Mucosa of stomach (tissue), 1 donor: ENCODE results near the gene RPA4.
"Not testable (repeated sequence)": the region's sequence is repeated elsewhere in the genome, so short reads cannot be mapped to it uniquely, and the experiment has no call there.

Source experiments
- H3K27me3 ChIP-seq: one replicate; pipeline ENCODE4 v1.7.0; 2013; ENCODE audit warnings: mild to moderate bottlenecking, low read length; ENCODE audit not compliant: control insufficient read depth, insufficient read depth
- H3K36me3 ChIP-seq: one replicate; pipeline ENCODE4 v1.7.0; 2013; ENCODE audit warnings: low read length; ENCODE audit not compliant: control insufficient read depth, insufficient read depth
- H3K4me1 ChIP-seq: one replicate; pipeline ENCODE4 v1.7.0; 2013; ENCODE audit warnings: mild to moderate bottlenecking, low read length; ENCODE audit not compliant: control insufficient read depth, insufficient read depth
- H3K4me3 ChIP-seq: one replicate; pipeline ENCODE4 v1.7.0; 2013; ENCODE audit warnings: low read length
- H3K9ac ChIP-seq: one replicate; pipeline ENCODE4 v1.7.0; 2013; ENCODE audit warnings: mild to moderate bottlenecking, low read length, moderate library complexity
- H3K9me3 ChIP-seq: one replicate; pipeline ENCODE4 v1.7.0; 2013; ENCODE audit warnings: mild to moderate bottlenecking, low read length, moderate library complexity; ENCODE audit not compliant: control insufficient read depth
- donor health status: Pancreatic carcinoma.

The RPA4 gene

DNA sequence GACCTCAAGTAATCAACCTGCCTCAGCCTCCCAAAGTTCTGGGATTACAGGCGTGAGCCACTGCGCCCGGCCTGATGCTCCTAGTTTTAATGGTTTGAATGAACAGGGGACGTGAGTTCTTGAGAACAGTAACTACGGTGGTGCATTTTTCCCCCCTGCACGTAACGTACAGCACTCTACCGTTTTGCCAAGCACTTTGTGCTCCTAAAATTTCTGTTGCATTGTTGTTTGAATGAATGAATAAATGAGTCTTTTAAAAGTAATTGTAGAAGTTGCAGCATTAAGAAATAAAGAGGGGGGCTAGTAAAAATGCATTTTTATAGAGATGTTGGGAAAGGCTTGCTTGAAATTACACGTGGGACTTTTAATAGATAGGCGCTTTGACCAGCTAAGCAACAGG, at the start of gene RPA4:
RPA4 (plus strand) TSS at position 301 of the 400 bp plus-strand sequence. CDS start 403 bp downstream, outside the sequence.
- Histone ChIP-seq H3K36me3 (no peaks in the 10 kb centered on the region), H3K4me1 (no peaks in the 10 kb centered on the region), H3K27me3 (no peaks in the 10 kb centered on the region), H3K4me3 (no peak within 1 kb of the TSS), H3K9me3 (no peaks in the 10 kb centered on the region), H3K9ac (no peak within 1 kb of the TSS)

GRCh38 chrX:96834137-96834536, 49.6 kb upstream of the RPA4 start:
- no peaks in the 10 kb centered on the region for H3K27me3 ChIP-seq
- no peaks in the 10 kb centered on the region for H3K4me1 ChIP-seq
- no peaks in the 10 kb centered on the region for H3K36me3 ChIP-seq
- H3K4me3 ChIP-seq, result no peak overlapping the region
- no peaks in the 10 kb centered on the region for H3K9me3 ChIP-seq
- no peak overlapping the region for H3K9ac ChIP-seq

GRCh38 chrX:96835660-96836289, 47.9 kb upstream of the RPA4 start:
- H3K27me3 ChIP-seq, result no peaks in the 10 kb centered on the region
- no peak overlapping the region for H3K9ac ChIP-seq
- no peak overlapping the region for H3K4me3 ChIP-seq
- H3K4me1 ChIP-seq, result no peaks in the 10 kb centered on the region
- H3K36me3 ChIP-seq, result no peaks in the 10 kb centered on the region
- no peaks in the 10 kb centered on the region for H3K9me3 ChIP-seq

GRCh38 chrX:96837808-96838207, 45.9 kb upstream of the RPA4 start:
- Histone ChIP-seq H3K9me3 (no peaks in the 10 kb centered on the region), H3K4me1 (no peaks in the 10 kb centered on the region), H3K27me3 (no peaks in the 10 kb centered on the region), H3K4me3 (no peak overlapping the region), H3K36me3 (no peaks in the 10 kb centered on the region), H3K9ac (no peak overlapping the region)

DNA sequence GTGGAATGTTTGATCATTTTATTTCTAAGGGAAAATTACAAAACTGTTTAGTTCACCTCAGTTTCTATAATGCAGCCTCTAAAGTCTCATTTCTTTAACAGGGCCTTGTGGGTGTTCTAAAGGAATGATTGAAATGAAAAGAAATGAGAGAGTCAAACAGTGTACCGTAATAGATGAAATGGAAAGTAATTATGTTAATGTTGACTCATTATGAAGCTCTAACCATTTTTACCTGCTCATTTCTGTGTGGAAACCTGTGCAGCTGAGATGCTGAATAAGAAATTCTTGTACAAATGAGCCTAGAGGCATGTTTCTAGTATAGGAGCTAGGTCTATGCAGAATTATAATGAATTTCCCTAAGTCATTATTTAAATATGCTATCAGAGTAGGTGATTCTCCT, 45.2 kb upstream of the RPA4 start:
- H3K36me3 ChIP-seq, result no peaks in the 10 kb centered on the region
- H3K9ac ChIP-seq, result no peak overlapping the region
- H3K4me1 ChIP-seq, result no peaks in the 10 kb centered on the region
- no peak overlapping the region for H3K4me3 ChIP-seq
- H3K9me3 ChIP-seq, result no peaks in the 10 kb centered on the region
- no peaks in the 10 kb centered on the region for H3K27me3 ChIP-seq

GRCh38 chrX:96841325-96841724, 42.4 kb upstream of the RPA4 start:
- no peaks in the 10 kb centered on the region for H3K4me1 ChIP-seq
- H3K27me3 ChIP-seq, result no peaks in the 10 kb centered on the region
- no peak overlapping the region for H3K9ac ChIP-seq
- no peak overlapping the region for H3K4me3 ChIP-seq
- H3K9me3 ChIP-seq, result no peaks in the 10 kb centered on the region
- H3K36me3 ChIP-seq, result no peaks in the 10 kb centered on the region

- H3K27me3 ChIP-seq, H3K4me3 ChIP-seq, H3K4me1 ChIP-seq, H3K9me3 ChIP-seq, H3K9ac ChIP-seq, H3K36me3 ChIP-seq: not testable (repeated sequence)
Observed at GRCh38 chrX:96841866-96842265, 41.8 kb upstream of the RPA4 start.

GRCh38 chrX:96843566-96843965, 40.1 kb upstream of the RPA4 start:
- H3K4me1 ChIP-seq, result no peaks in the 10 kb centered on the region
- no peaks in the 10 kb centered on the region for H3K9me3 ChIP-seq
- no peaks in the 10 kb centered on the region for H3K36me3 ChIP-seq
- H3K4me3 ChIP-seq, result no peak overlapping the region
- H3K27me3 ChIP-seq, result no peaks in the 10 kb centered on the region
- no peak overlapping the region for H3K9ac ChIP-seq

DNA sequence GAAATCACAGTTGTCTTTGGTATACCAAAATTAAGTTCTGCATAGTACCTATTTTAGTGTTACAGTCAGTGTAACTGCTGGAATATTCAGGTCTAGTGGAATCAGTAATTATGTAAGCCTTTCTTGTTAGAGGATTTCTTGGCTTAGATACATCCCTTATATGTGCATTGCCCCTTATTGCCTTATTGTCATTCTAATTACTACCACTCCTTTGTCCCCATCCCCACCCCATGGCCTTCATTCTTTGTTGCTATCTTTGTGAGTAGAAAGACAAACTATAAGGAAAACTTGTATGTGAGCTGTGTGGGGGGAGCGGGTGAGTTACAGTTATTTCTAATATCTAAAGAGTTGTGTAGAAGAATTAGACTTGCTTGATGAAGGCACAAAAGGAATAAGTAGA, 36.9 kb upstream of the RPA4 start:
- Histone ChIP-seq H3K4me1 (no peaks in the 10 kb centered on the region), H3K9me3 (no peaks in the 10 kb centered on the region), H3K27me3 (no peaks in the 10 kb centered on the region)

DNA sequence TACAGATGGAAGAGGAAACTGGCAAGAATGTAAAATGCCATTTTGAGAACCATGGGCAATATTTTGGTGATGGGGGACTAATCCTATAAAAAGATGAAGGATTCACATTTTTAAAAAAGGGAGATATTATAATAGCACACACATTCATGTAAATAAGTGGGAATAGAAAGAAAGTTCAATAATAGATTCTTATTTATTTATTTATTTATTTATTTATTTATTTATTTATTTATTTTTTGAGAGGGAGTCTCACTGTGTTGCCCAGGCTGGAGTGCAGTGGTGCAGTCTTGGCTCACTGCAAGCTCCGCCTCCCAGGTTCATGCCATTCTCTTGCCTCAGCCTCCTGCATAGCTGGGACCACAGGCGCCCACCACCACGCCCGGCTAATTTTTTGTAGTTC, 24.3 kb upstream of the RPA4 start:
- not testable (repeated sequence) for H3K9me3 ChIP-seq, H3K36me3 ChIP-seq, H3K9ac ChIP-seq, H3K27me3 ChIP-seq, H3K4me3 ChIP-seq, H3K4me1 ChIP-seq

More for the DNA sequence above, 36.9 kb upstream of the RPA4 start:
- Histone ChIP-seq H3K36me3 (no peaks in the 10 kb centered on the region), H3K9ac (no peak overlapping the region), H3K4me3 (no peak overlapping the region)

DNA sequence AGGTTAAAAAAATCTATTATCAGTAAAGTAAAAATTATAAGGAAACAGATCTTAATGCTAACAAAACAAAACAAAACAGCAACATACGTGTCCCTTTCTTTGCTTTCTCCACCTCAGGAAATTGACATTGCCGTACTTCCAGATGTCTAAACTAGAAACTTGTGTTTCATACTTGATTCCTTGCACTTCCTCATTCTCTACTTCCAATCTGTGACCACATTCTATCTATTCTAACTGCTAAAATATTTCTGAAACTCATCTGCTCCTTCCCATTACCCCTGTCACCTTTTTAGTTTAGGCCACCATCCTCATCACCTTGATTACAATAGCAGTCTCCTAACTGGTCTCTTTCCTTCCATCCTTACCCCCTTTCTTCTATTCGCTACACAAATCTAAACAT, 22.5 kb upstream of the RPA4 start:
- Histone ChIP-seq H3K36me3 (no peaks in the 10 kb centered on the region), H3K9ac (no peak overlapping the region), H3K4me1 (no peaks in the 10 kb centered on the region), H3K27me3 (no peaks in the 10 kb centered on the region), H3K9me3 (no peaks in the 10 kb centered on the region), H3K4me3 (no peak overlapping the region)

DNA sequence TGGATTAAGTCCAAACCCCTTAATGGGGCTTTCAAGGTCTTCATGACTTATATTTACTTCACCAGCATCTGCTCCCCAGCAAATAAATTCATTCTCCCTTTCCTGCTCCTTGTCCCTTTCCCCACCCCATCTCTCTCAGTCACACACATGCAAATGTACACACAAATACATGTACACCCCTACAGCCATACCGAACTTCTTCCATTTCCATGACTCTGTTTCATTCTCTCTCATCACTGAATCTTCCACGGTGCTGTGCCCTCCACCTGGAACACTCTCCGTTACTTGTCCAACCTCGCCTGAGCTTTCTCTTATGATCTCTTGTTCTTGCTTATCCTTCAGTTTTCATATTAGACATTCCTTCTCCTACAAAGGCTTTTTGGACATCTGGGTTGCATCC, 22.0 kb upstream of the RPA4 start:
- no peaks in the 10 kb centered on the region for H3K4me1 ChIP-seq
- H3K36me3 ChIP-seq, result no peaks in the 10 kb centered on the region
- no peak overlapping the region for H3K4me3 ChIP-seq
- H3K9me3 ChIP-seq, result no peaks in the 10 kb centered on the region
- H3K9ac ChIP-seq, result no peak overlapping the region
- H3K27me3 ChIP-seq, result no peaks in the 10 kb centered on the region

DNA sequence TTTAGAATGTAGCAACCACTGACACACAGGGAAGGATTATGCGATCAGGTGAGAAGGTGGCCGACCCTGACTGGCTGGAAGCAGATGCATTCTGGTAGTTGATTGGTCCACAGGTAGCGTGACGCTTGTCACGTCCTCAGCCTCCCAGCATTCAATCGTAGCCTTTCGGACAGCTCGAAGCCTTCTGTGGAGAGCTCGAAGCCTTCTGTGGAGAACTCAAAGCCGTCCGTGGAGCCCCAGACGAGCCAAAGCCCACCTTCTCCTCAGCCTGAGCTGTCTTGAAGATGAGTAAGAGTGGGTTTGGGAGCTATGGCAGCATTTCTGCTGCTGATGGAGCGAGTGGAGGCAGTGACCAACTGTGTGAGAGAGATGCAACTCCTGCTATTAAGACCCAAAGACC, 319 bp downstream of the RPA4 start:
- no peaks in the 10 kb centered on the region for H3K9me3 ChIP-seq
- no peaks in the 10 kb centered on the region for H3K4me1 ChIP-seq
- no peaks in the 10 kb centered on the region for H3K36me3 ChIP-seq
- H3K9ac ChIP-seq, result no peak overlapping the region
- no peaks in the 10 kb centered on the region for H3K27me3 ChIP-seq
- H3K4me3 ChIP-seq, result no peak overlapping the region
